ENCODE measurements around the gene IPCEF1. TPM values are rescaled to one million over a fixed set of nuclear protein-coding genes. Genes with fewer than 3 reads are reported as not detected.
"Not testable (repeated sequence)": the region's sequence is repeated elsewhere in the genome, so short reads cannot be mapped to it uniquely, and the experiment has no call there.

IPCEF1 gene
- polyA plus RNA-seq, 1 donor: 2.2 TPM

GRCh38 chr6:154206141-154206540, 150.5 kb downstream of the IPCEF1 start:
- no peaks in the 10 kb centered on the region for H3K36me3 ChIP-seq (ENCODE audit: control insufficient read depth, insufficient read depth, low read length)
- 100% methylated on average over 1 of the region's 2 CpGs for WGBS (ENCODE audit: insufficient coverage, low lambda C conversion rate)
- H3K9me3 ChIP-seq (ENCODE audit: control insufficient read depth, low read depth, low read length): no peaks in the 10 kb centered on the region
- no peaks in the 10 kb centered on the region for H3K27me3 ChIP-seq (ENCODE audit: control insufficient read depth, insufficient read depth, low read length)
- no peak overlapping the region for H3K27ac ChIP-seq (ENCODE audit: low read length)
- no peaks in the 10 kb centered on the region for H3K4me1 ChIP-seq (ENCODE audit: control insufficient read depth, insufficient read depth, low read length)
- no peak overlapping the region for H3K4me3 ChIP-seq (ENCODE audit: low read length)
- no peak for DNase-seq

- H3K4me3 ChIP-seq (ENCODE audit: low read length): no peak overlapping the region
- H3K27me3 ChIP-seq (ENCODE audit: control insufficient read depth, insufficient read depth, low read length): no peaks in the 10 kb centered on the region
- DNase-seq: no peak
- H3K4me1 ChIP-seq (ENCODE audit: control insufficient read depth, insufficient read depth, low read length): no peaks in the 10 kb centered on the region
- 100% methylated on average over 1 of the region's 6 CpGs for WGBS (ENCODE audit: insufficient coverage, low lambda C conversion rate)
- H3K9me3 ChIP-seq (ENCODE audit: control insufficient read depth, low read depth, low read length): no peaks in the 10 kb centered on the region
- no peaks in the 10 kb centered on the region for H3K36me3 ChIP-seq (ENCODE audit: control insufficient read depth, insufficient read depth, low read length)
- no peak overlapping the region for H3K27ac ChIP-seq (ENCODE audit: low read length)
These were observed 153.6 kb downstream of the IPCEF1 start for GRCh38 chr6:154202958-154203357.

GRCh38 chr6:154202339-154202738, 154.3 kb downstream of the IPCEF1 start:
- Histone ChIP-seq H3K4me1 (ENCODE audit: control insufficient read depth, insufficient read depth, low read length) (no peaks in the 10 kb centered on the region), H3K36me3 (ENCODE audit: control insufficient read depth, insufficient read depth, low read length) (no peaks in the 10 kb centered on the region), H3K27me3 (ENCODE audit: control insufficient read depth, insufficient read depth, low read length) (no peaks in the 10 kb centered on the region), H3K4me3 (ENCODE audit: low read length) (no peak overlapping the region), H3K27ac (ENCODE audit: low read length) (no peak overlapping the region), H3K9me3 (ENCODE audit: control insufficient read depth, low read depth, low read length) (no peaks in the 10 kb centered on the region)
- no peak for DNase-seq
- 100% methylated on average over 3 of the region's 3 CpGs for WGBS (ENCODE audit: insufficient coverage, low lambda C conversion rate)

GRCh38 chr6:154201688-154202087, 154.9 kb downstream of the IPCEF1 start:
- WGBS (ENCODE audit: insufficient coverage, low lambda C conversion rate): 100% methylated on average over 1 of the region's 4 CpGs
- H3K4me3 ChIP-seq (ENCODE audit: low read length); H3K27me3 ChIP-seq (ENCODE audit: control insufficient read depth, insufficient read depth, low read length); H3K27ac ChIP-seq (ENCODE audit: low read length); H3K9me3 ChIP-seq (ENCODE audit: control insufficient read depth, low read depth, low read length); DNase-seq; H3K4me1 ChIP-seq (ENCODE audit: control insufficient read depth, insufficient read depth, low read length); H3K36me3 ChIP-seq (ENCODE audit: control insufficient read depth, insufficient read depth, low read length): not testable (repeated sequence)

- no peaks in the 10 kb centered on the region for H3K27me3 ChIP-seq (ENCODE audit: control insufficient read depth, insufficient read depth, low read length)
- H3K4me1 ChIP-seq (ENCODE audit: control insufficient read depth, insufficient read depth, low read length): no peaks in the 10 kb centered on the region
- peak; percentile 1 to 17 for DNase-seq
- H3K4me3 ChIP-seq (ENCODE audit: low read length): no peak overlapping the region
- no peaks in the 10 kb centered on the region for H3K9me3 ChIP-seq (ENCODE audit: control insufficient read depth, low read depth, low read length)
- H3K27ac ChIP-seq (ENCODE audit: low read length): no peak overlapping the region
- H3K36me3 ChIP-seq (ENCODE audit: control insufficient read depth, insufficient read depth, low read length): no peaks in the 10 kb centered on the region
These were observed 159.3 kb downstream of the IPCEF1 start for GRCh38 chr6:154197196-154197860.

- H3K36me3 ChIP-seq (ENCODE audit: control insufficient read depth, insufficient read depth, low read length): no peaks in the 10 kb centered on the region
- no peaks in the 10 kb centered on the region for H3K9me3 ChIP-seq (ENCODE audit: control insufficient read depth, low read depth, low read length)
- H3K4me3 ChIP-seq (ENCODE audit: low read length): no peak overlapping the region
- DNase-seq: no peak
- H3K27ac ChIP-seq (ENCODE audit: low read length): no peak overlapping the region
- H3K4me1 ChIP-seq (ENCODE audit: control insufficient read depth, insufficient read depth, low read length): no peaks in the 10 kb centered on the region
- 100% methylated on average over 1 of the region's 1 CpG for WGBS (ENCODE audit: insufficient coverage, low lambda C conversion rate)
- H3K27me3 ChIP-seq (ENCODE audit: control insufficient read depth, insufficient read depth, low read length): no peaks in the 10 kb centered on the region
These were observed 160.2 kb downstream of the IPCEF1 start for GRCh38 chr6:154196333-154196885.

- Histone ChIP-seq H3K27me3 (ENCODE audit: control insufficient read depth, insufficient read depth, low read length) (no peaks in the 10 kb centered on the region), H3K27ac (ENCODE audit: low read length) (no peak overlapping the region), H3K4me3 (ENCODE audit: low read length) (no peak overlapping the region), H3K4me1 (ENCODE audit: control insufficient read depth, insufficient read depth, low read length) (no peaks in the 10 kb centered on the region), H3K9me3 (ENCODE audit: control insufficient read depth, low read depth, low read length) (peaks cover 5% of the 10 kb centered on the region), H3K36me3 (ENCODE audit: control insufficient read depth, insufficient read depth, low read length) (no peaks in the 10 kb centered on the region)
- no peak for DNase-seq
These were observed 168.9 kb downstream of the IPCEF1 start for GRCh38 chr6:154187714-154188113.

GRCh38 chr6:154187203-154187602, 169.4 kb downstream of the IPCEF1 start:
- WGBS (ENCODE audit: insufficient coverage, low lambda C conversion rate): 69% methylated on average over 3 of the region's 3 CpGs
- H3K36me3 ChIP-seq (ENCODE audit: control insufficient read depth, insufficient read depth, low read length): no peaks in the 10 kb centered on the region
- no peak overlapping the region for H3K4me3 ChIP-seq (ENCODE audit: low read length)
- no peak overlapping the region for H3K27ac ChIP-seq (ENCODE audit: low read length)
- no peak for DNase-seq
- no peaks in the 10 kb centered on the region for H3K27me3 ChIP-seq (ENCODE audit: control insufficient read depth, insufficient read depth, low read length)
- no peaks in the 10 kb centered on the region for H3K4me1 ChIP-seq (ENCODE audit: control insufficient read depth, insufficient read depth, low read length)
- peaks cover 5% of the 10 kb centered on the region for H3K9me3 ChIP-seq (ENCODE audit: control insufficient read depth, low read depth, low read length)

GRCh38 chr6:154179434-154179833, 177.2 kb downstream of the IPCEF1 start:
- Histone ChIP-seq H3K4me3 (ENCODE audit: low read length) (no peak overlapping the region), H3K9me3 (ENCODE audit: control insufficient read depth, low read depth, low read length) (peaks cover 5% of the 10 kb centered on the region), H3K27me3 (ENCODE audit: control insufficient read depth, insufficient read depth, low read length) (no peaks in the 10 kb centered on the region), H3K36me3 (ENCODE audit: control insufficient read depth, insufficient read depth, low read length) (no peaks in the 10 kb centered on the region), H3K27ac (ENCODE audit: low read length) (no peak overlapping the region), H3K4me1 (ENCODE audit: control insufficient read depth, insufficient read depth, low read length) (no peaks in the 10 kb centered on the region)
- DNase-seq: no peak
- WGBS (ENCODE audit: insufficient coverage, low lambda C conversion rate): 100% methylated on average over 3 of the region's 5 CpGs

- not testable (repeated sequence) for H3K4me1 ChIP-seq (ENCODE audit: control insufficient read depth, insufficient read depth, low read length); H3K27me3 ChIP-seq (ENCODE audit: control insufficient read depth, insufficient read depth, low read length); H3K9me3 ChIP-seq (ENCODE audit: control insufficient read depth, low read depth, low read length); H3K27ac ChIP-seq (ENCODE audit: low read length); H3K4me3 ChIP-seq (ENCODE audit: low read length); DNase-seq; H3K36me3 ChIP-seq (ENCODE audit: control insufficient read depth, insufficient read depth, low read length)
- WGBS (ENCODE audit: insufficient coverage, low lambda C conversion rate): no CpG with 5 or more reads among the region's 5 CpGs
These were observed 184.2 kb downstream of the IPCEF1 start for GRCh38 chr6:154172393-154172792.

GRCh38 chr6:154170106-154170505, 186.5 kb downstream of the IPCEF1 start:
- no peaks in the 10 kb centered on the region for H3K36me3 ChIP-seq (ENCODE audit: control insufficient read depth, insufficient read depth, low read length)
- WGBS (ENCODE audit: insufficient coverage, low lambda C conversion rate): 100% methylated on average over 1 of the region's 2 CpGs

More at GRCh38 chr6:154170106-154170505, 186.5 kb downstream of the IPCEF1 start:
- H3K27ac ChIP-seq (ENCODE audit: low read length): no peak overlapping the region
- DNase-seq: no peak
- no peak overlapping the region for H3K4me3 ChIP-seq (ENCODE audit: low read length)
- H3K9me3 ChIP-seq (ENCODE audit: control insufficient read depth, low read depth, low read length): no peaks in the 10 kb centered on the region
- H3K27me3 ChIP-seq (ENCODE audit: control insufficient read depth, insufficient read depth, low read length): no peaks in the 10 kb centered on the region
- H3K4me1 ChIP-seq (ENCODE audit: control insufficient read depth, insufficient read depth, low read length): no peaks in the 10 kb centered on the region
